ENCODE results near the gene ARHGEF16.

Gene ARHGEF16

GRCh38 chr1:3455670-3456448, 1.4 kb downstream of the ARHGEF16 start:
- Histone ChIP-seq H3K9me3 (replicated peaks; ENCODE audit: insufficient read depth, low read length) (no peaks in the 10 kb centered on the region), H3K4me2 (ENCODE audit: low read depth, low read length) (no peak overlapping the region), H4K20me1 (ENCODE audit: insufficient read depth, low read length) (no peaks in the 10 kb centered on the region), H3K27ac (ENCODE audit: low read length) (no peak overlapping the region), H3K36me3 (replicated peaks; ENCODE audit: insufficient read depth, low read length) (no peaks in the 10 kb centered on the region), H3K4me1 (ENCODE audit: low read length) (peaks cover 2% of the 10 kb centered on the region; the same call in 1 of the 2 replicates), H3K9ac (ENCODE audit: low read length) (no peak overlapping the region), H2AFZ (ENCODE audit: low read length) (no peak overlapping the region), H3K4me3 (ENCODE audit: low read length) (no peak overlapping the region), H3K79me2 (ENCODE audit: low read length) (no peaks in the 10 kb centered on the region), H3K9me2 (replicated peaks; ENCODE audit: insufficient read depth, low read length) (no peaks in the 10 kb centered on the region), H3F3A (ENCODE audit: insufficient read depth, low read length) (no peaks in the 10 kb centered on the region), H3K27me3 (replicated peaks; ENCODE audit: insufficient read depth, low read length) (peaks cover 91% of the 10 kb centered on the region)
- TF ChIP-seq CTCF (IDR thresholded peaks at IDR 0.05; ENCODE audit: low read length) (no peak), EZH2 (optimal IDR thresholded peaks at IDR 0.05; ENCODE audit: low read depth, low read length) (no peak), EZH2phosphoT487 (IDR thresholded peaks at IDR 0.05; ENCODE audit: low read length) (no peak)
- no peak for DNase-seq

- Histone ChIP-seq H3K36me3 (replicated peaks; ENCODE audit: insufficient read depth, low read length) (no peaks in the 10 kb centered on the region), H3K9me2 (replicated peaks; ENCODE audit: insufficient read depth, low read length) (no peaks in the 10 kb centered on the region), H3K9ac (ENCODE audit: low read length) (no peak overlapping the region), H3F3A (ENCODE audit: insufficient read depth, low read length) (no peaks in the 10 kb centered on the region), H3K27me3 (replicated peaks; ENCODE audit: insufficient read depth, low read length) (peaks cover 92% of the 10 kb centered on the region), H3K9me3 (replicated peaks; ENCODE audit: insufficient read depth, low read length) (no peaks in the 10 kb centered on the region), H3K4me2 (ENCODE audit: low read depth, low read length) (no peak overlapping the region), H4K20me1 (ENCODE audit: insufficient read depth, low read length) (no peaks in the 10 kb centered on the region), H3K79me2 (ENCODE audit: low read length) (no peaks in the 10 kb centered on the region), H3K27ac (ENCODE audit: low read length) (no peak overlapping the region), H2AFZ (ENCODE audit: low read length) (no peak overlapping the region), H3K4me3 (ENCODE audit: low read length) (no peak overlapping the region), H3K4me1 (ENCODE audit: low read length) (peaks cover 2% of the 10 kb centered on the region; the same call in 1 of the 2 replicates)
- TF ChIP-seq EZH2 (optimal IDR thresholded peaks at IDR 0.05; ENCODE audit: low read depth, low read length): no peak
- no peak for DNase-seq
These were observed 2.0 kb downstream of the ARHGEF16 start for GRCh38 chr1:3456449-3456963.

- Histone ChIP-seq H3F3A (ENCODE audit: insufficient read depth, low read length) (no peaks in the 10 kb centered on the region), H3K27ac (ENCODE audit: low read length) (no peak overlapping the region), H3K9ac (ENCODE audit: low read length) (no peak overlapping the region), H3K9me2 (replicated peaks; ENCODE audit: insufficient read depth, low read length) (no peaks in the 10 kb centered on the region), H3K36me3 (replicated peaks; ENCODE audit: insufficient read depth, low read length) (no peaks in the 10 kb centered on the region), H3K4me3 (ENCODE audit: low read length) (no peak overlapping the region), H3K79me2 (ENCODE audit: low read length) (no peaks in the 10 kb centered on the region), H3K4me1 (ENCODE audit: low read length) (peaks cover 2% of the 10 kb centered on the region; the same call in 1 of the 2 replicates), H3K9me3 (replicated peaks; ENCODE audit: insufficient read depth, low read length) (no peaks in the 10 kb centered on the region), H3K4me2 (ENCODE audit: low read depth, low read length) (no peak overlapping the region), H2AFZ (ENCODE audit: low read length) (no peak overlapping the region), H3K27me3 (replicated peaks; ENCODE audit: insufficient read depth, low read length) (peaks cover 93% of the 10 kb centered on the region), H4K20me1 (ENCODE audit: insufficient read depth, low read length) (no peaks in the 10 kb centered on the region)
- no peak for TF ChIP-seq CTCF (IDR thresholded peaks at IDR 0.05; ENCODE audit: low read length)
- TF ChIP-seq EZH2 (optimal IDR thresholded peaks at IDR 0.05; ENCODE audit: low read depth, low read length): no peak
- TF ChIP-seq EZH2phosphoT487 (IDR thresholded peaks at IDR 0.05; ENCODE audit: low read length): no peak
- no peak for DNase-seq
These were observed 2.8 kb downstream of the ARHGEF16 start for GRCh38 chr1:3456964-3457909.
